Hepatocyte (in vitro differentiated cells): Measurements from ENCODE around the gene PCLO. TPM values are rescaled to one million over a fixed set of nuclear protein-coding genes. Genes with fewer than 3 reads are reported as not detected.

ENCODE experiments used
- DNase-seq: peaks from one replicate; pipeline ENCODE4 v3.0.0-alpha.2; 2016; ENCODE audit warnings: low spot score
- H2AFZ ChIP-seq: fragments of 200-600 bp; sonication (generic); 2 replicates; pipeline ENCODE4 v1.6.0; 2016; ENCODE audit warnings: antibody characterized with exemption, mild to moderate bottlenecking
- H3K27ac ChIP-seq: fragments of 200-600 bp; sonication (generic); 2 replicates; pipeline ENCODE4 v1.5.1; 2016; ENCODE audit warnings: mild to moderate bottlenecking
- H3K27me3 ChIP-seq: fragments of 200-600 bp; sonication (generic); 2 replicates; pipeline ENCODE4 v1.6.1; 2016
- H3K36me3 ChIP-seq: fragments of 200-600 bp; sonication (generic); replicated peaks from 2 replicates; pipeline ENCODE4 v1.5.1; 2016; ENCODE audit warnings: low read depth; ENCODE audit not compliant: insufficient read depth
- H3K4me1 ChIP-seq: fragments of 200-600 bp; sonication (generic); 2 replicates; pipeline ENCODE4 v1.5.1; 2016; ENCODE audit warnings: mild to moderate bottlenecking, moderate library complexity; ENCODE audit not compliant: insufficient read depth
- H3K4me2 ChIP-seq: fragments of 200-600 bp; sonication (generic); 2 replicates; pipeline ENCODE4 v1.6.0; 2016
- H3K4me3 ChIP-seq: fragments of 200-600 bp; sonication (generic); 2 replicates; pipeline ENCODE4 v1.5.1; 2016; ENCODE audit warnings: mild to moderate bottlenecking
- H3K79me2 ChIP-seq: fragments of 200-600 bp; sonication (generic); 2 replicates; pipeline ENCODE4 v1.6.0; 2017; ENCODE audit warnings: mild to moderate bottlenecking
- H3K9me2 ChIP-seq: fragments of 200-600 bp; sonication (generic); replicated peaks from 2 replicates; pipeline ENCODE4 v1.6.0; 2017; ENCODE audit warnings: mild to moderate bottlenecking; ENCODE audit not compliant: insufficient read depth
- H3K9me3 ChIP-seq: fragments of 200-600 bp; sonication (generic); 2 replicates; pipeline ENCODE4 v1.5.1; 2016; ENCODE audit warnings: low read depth, mild to moderate bottlenecking
- H4K20me1 ChIP-seq: fragments of 200-600 bp; sonication (generic); 2 replicates; pipeline ENCODE4 v1.6.0; 2016; ENCODE audit warnings: mild to moderate bottlenecking; ENCODE audit not compliant: insufficient read depth, poor library complexity, severe bottlenecking
- CTCF ChIP-seq: fragments of 200-600 bp; sonication (generic); IDR thresholded peaks from 2 replicates; pipeline ENCODE4 v1.5.1; 2016; ENCODE audit warnings: antibody characterized with exemption, mild to moderate bottlenecking; ENCODE audit not compliant: poor library complexity
- EZH2 ChIP-seq: fragments of 200-600 bp; sonication (generic); IDR thresholded peaks from 2 replicates; pipeline ENCODE4 v1.6.1; 2016; ENCODE audit warnings: antibody characterized with exemption, mild to moderate bottlenecking, borderline replicate concordance
- EZH2phosphoT487 ChIP-seq: fragments of 200-600 bp; sonication (generic); IDR thresholded peaks from one replicate; pipeline ENCODE4 v1.6.1; 2018; ENCODE audit warnings: antibody characterized with exemption, mild to moderate bottlenecking, low read depth, moderate library complexity; ENCODE audit not compliant: unreplicated experiment, severe bottlenecking
- WGBS: methylation state at CpG from one replicate; pipeline ENCODE4 v1.1.6; 2016; ENCODE audit warnings: low lambda C conversion rate; ENCODE audit errors: missing lambda C conversion rate; 5-methylcytosine and 5-hydroxymethylcytosine counted together
- polyA plus RNA-seq: library from polyadenylated mRNA; unstranded; fragments of >200 nt; fragmentation: Nextera tagmentation; extraction: Ambion mirVana; gene quantifications from 2 replicates; pipeline ENCODE4 v1.2.1, GENCODE V29; 2016
- total RNA-seq: library from RNA; depleted of rRNA; stranded (reverse); fragments of >200 nt; gene quantifications from 2 replicates; pipeline ENCODE4 v1.2.3, GENCODE V29; 2014

The PCLO gene
- total and polyA plus RNA-seq, 2 experiments from 2014 or later, result 1.3 to 8.1 TPM

- no peaks in the 10 kb centered on the region for H3K27me3 ChIP-seq
- no peak overlapping the region for H3K4me3 ChIP-seq
- H3K9me3 ChIP-seq, result no peaks in the 10 kb centered on the region
- no peak overlapping the region for H3K4me2 ChIP-seq
- no peak overlapping the region for H2AFZ ChIP-seq
- no peaks in the 10 kb centered on the region for H4K20me1 ChIP-seq
- DNase-seq, result no peak
- no peaks in the 10 kb centered on the region for H3K36me3 ChIP-seq
- H3K27ac ChIP-seq, result no peak overlapping the region
- H3K4me1 ChIP-seq, result no peaks in the 10 kb centered on the region
- TF ChIP-seq CTCF (no peak), EZH2 (no peak), EZH2phosphoT487 (no peak)
- no peaks in the 10 kb centered on the region for H3K9me2 ChIP-seq
- no peaks in the 10 kb centered on the region for H3K79me2 ChIP-seq
- WGBS, result 43% methylated on average over 1 of the region's 1 CpG
Observed at GRCh38 chr7:83153419-83153818, 9.3 kb downstream of the PCLO start.

DNA sequence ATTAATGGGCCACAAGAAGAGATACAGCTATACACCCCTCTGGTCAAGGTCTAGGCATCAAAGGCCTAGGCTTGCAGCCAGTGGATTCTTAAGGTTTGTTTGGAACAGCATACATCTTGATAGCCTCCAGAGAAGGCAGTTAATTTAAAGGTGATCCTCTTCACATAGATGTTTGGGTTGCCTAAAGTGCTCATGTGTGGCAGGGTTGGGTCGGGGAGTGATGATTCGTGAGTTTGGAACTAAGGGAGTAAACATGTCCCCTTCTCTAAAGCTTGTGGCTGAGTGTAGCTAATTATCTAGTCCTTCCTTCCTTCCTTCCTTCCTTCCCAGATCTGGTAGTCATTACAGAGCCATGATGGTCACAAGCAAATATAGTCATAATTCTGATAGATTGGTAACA, 12.4 kb downstream of the PCLO start:
- Histone ChIP-seq H3K36me3 (no peaks in the 10 kb centered on the region), H3K4me2 (no peak overlapping the region), H3K4me1 (no peaks in the 10 kb centered on the region), H4K20me1 (no peaks in the 10 kb centered on the region), H3K9me3 (no peaks in the 10 kb centered on the region), H2AFZ (no peak overlapping the region), H3K79me2 (no peaks in the 10 kb centered on the region), H3K27me3 (no peaks in the 10 kb centered on the region), H3K9me2 (no peaks in the 10 kb centered on the region), H3K4me3 (no peak overlapping the region), H3K27ac (no peak overlapping the region)
- WGBS, result 73% methylated on average over 2 of the region's 2 CpGs
- no peak for DNase-seq
- no peak for TF ChIP-seq EZH2phosphoT487
- no peak for TF ChIP-seq CTCF
- no peak for TF ChIP-seq EZH2

GRCh38 chr7:83149466-83149865, 13.2 kb downstream of the PCLO start:
- Histone ChIP-seq H3K27ac (no peak overlapping the region), H3K27me3 (no peaks in the 10 kb centered on the region), H3K4me1 (no peaks in the 10 kb centered on the region), H3K79me2 (no peaks in the 10 kb centered on the region), H3K9me3 (no peaks in the 10 kb centered on the region), H3K4me2 (no peak overlapping the region), H3K9me2 (no peaks in the 10 kb centered on the region), H4K20me1 (no peaks in the 10 kb centered on the region), H3K4me3 (no peak overlapping the region), H3K36me3 (no peaks in the 10 kb centered on the region), H2AFZ (no peak overlapping the region)
- no peak for TF ChIP-seq CTCF
- TF ChIP-seq EZH2, result no peak
- TF ChIP-seq EZH2phosphoT487, result no peak
- 81% methylated on average over 1 of the region's 1 CpG for WGBS
- no peak for DNase-seq

- Histone ChIP-seq H3K9me2 (no peaks in the 10 kb centered on the region), H3K27me3 (no peaks in the 10 kb centered on the region), H3K36me3 (no peaks in the 10 kb centered on the region), H3K27ac (no peak overlapping the region), H3K9me3 (no peaks in the 10 kb centered on the region), H3K4me3 (no peak overlapping the region), H3K4me2 (no peak overlapping the region), H2AFZ (no peak overlapping the region), H3K79me2 (no peaks in the 10 kb centered on the region), H3K4me1 (no peaks in the 10 kb centered on the region), H4K20me1 (no peaks in the 10 kb centered on the region)
- 65% methylated on average over 1 of the region's 1 CpG for WGBS
- DNase-seq, result no peak
- no peak for TF ChIP-seq EZH2
- no peak for TF ChIP-seq EZH2phosphoT487
- TF ChIP-seq CTCF, result no peak
Observed at GRCh38 chr7:83148776-83149175, 13.9 kb downstream of the PCLO start.
